Measurements from ENCODE around the gene CLEC4G.

The CLEC4G gene

GRCh38 chr19:7697721-7698287 lies 34.1 kb downstream of the CLEC4G start:
- DNase-seq (ENCODE audit: low spot score), result no peak

GRCh38 chr19:7694499-7694898 lies 37.4 kb downstream of the CLEC4G start:
- DNase-seq (ENCODE audit: low spot score), result no peak

GRCh38 chr19:7692417-7693088 lies 39.4 kb downstream of the CLEC4G start:
- no peak for DNase-seq (ENCODE audit: low spot score)

GRCh38 chr19:7691497-7691896 lies 40.4 kb downstream of the CLEC4G start:
- DNase-seq (ENCODE audit: low spot score), result no peak

GRCh38 chr19:7690779-7691258 lies 41.1 kb downstream of the CLEC4G start:
- no peak for DNase-seq (ENCODE audit: low spot score)

GRCh38 chr19:7689165-7689564 lies 42.7 kb downstream of the CLEC4G start:
- DNase-seq (ENCODE audit: low spot score), result no peak

GRCh38 chr19:7687177-7687576 lies 44.7 kb downstream of the CLEC4G start:
- DNase-seq (ENCODE audit: low spot score), result no peak

- no peak for DNase-seq (ENCODE audit: low spot score)
Observed at GRCh38 chr19:7685546-7686445, 46.1 kb downstream of the CLEC4G start.

GRCh38 chr19:7682175-7682855 lies 49.6 kb downstream of the CLEC4G start:
- no peak for DNase-seq (ENCODE audit: low spot score)

GRCh38 chr19:7681340-7682174 lies 50.4 kb downstream of the CLEC4G start:
- DNase-seq (ENCODE audit: low spot score), result peak; percentile 79

- peak; percentile 84 for DNase-seq (ENCODE audit: low spot score)
Observed at GRCh38 chr19:7680606-7681339, 51.1 kb downstream of the CLEC4G start, which contains the start of gene TRAPPC5. TRAPPC5 (plus strand) TSS chr19:7680833; CDS start chr19:7682254, 1,421 bp downstream.

GRCh38 chr19:7679771-7680605 lies 51.9 kb downstream of the CLEC4G start:
- no peak for DNase-seq (ENCODE audit: low spot score)

- peak; percentile 34 for DNase-seq (ENCODE audit: low spot score)
Observed at GRCh38 chr19:7678971-7679751, 52.7 kb downstream of the CLEC4G start.

All from kidney tubule cell (primary cell).